Measurements from ENCODE around the gene DPH6.
A peak's percentile ranks its signal among the peaks of the same experiment; 100 is the strongest.
"Not testable (repeated sequence)": the region's sequence is repeated elsewhere in the genome, so short reads cannot be mapped to it uniquely, and the experiment has no call there.

The DPH6 gene

GRCh38 chr15:35484231-35484945 lies 61.6 kb downstream of the DPH6 start:
- DNase-seq = no peak

GRCh38 chr15:35481992-35482391 lies 64.0 kb downstream of the DPH6 start:
- no peak for DNase-seq

- no peak for DNase-seq
Measured at GRCh38 chr15:35481064-35481463, 64.9 kb downstream of the DPH6 start.

- DNase-seq = no peak
Measured at GRCh38 chr15:35479423-35479822, 66.5 kb downstream of the DPH6 start.

- DNase-seq = no peak
Measured at GRCh38 chr15:35477312-35478262, 68.4 kb downstream of the DPH6 start.

GRCh38 chr15:35471024-35471423 lies 74.9 kb downstream of the DPH6 start:
- DNase-seq = no peak

GRCh38 chr15:35470441-35470840 lies 75.5 kb downstream of the DPH6 start:
- DNase-seq = no peak

GRCh38 chr15:35466476-35466875 lies 79.5 kb downstream of the DPH6 start:
- DNase-seq = no peak

GRCh38 chr15:35465783-35466182 lies 80.2 kb downstream of the DPH6 start:
- no peak for DNase-seq

GRCh38 chr15:35460616-35461015 lies 85.3 kb downstream of the DPH6 start:
- no peak for DNase-seq

GRCh38 chr15:35458176-35458856 lies 87.6 kb downstream of the DPH6 start:
- DNase-seq = no peak

GRCh38 chr15:35455201-35455600 lies 90.8 kb downstream of the DPH6 start:
- no peak for DNase-seq

- DNase-seq = no peak
Measured at GRCh38 chr15:35450492-35450891, 95.5 kb downstream of the DPH6 start.

GRCh38 chr15:35448294-35448693 lies 97.7 kb downstream of the DPH6 start:
- DNase-seq = no peak

- DNase-seq = no peak
Measured at GRCh38 chr15:35445891-35446290, 100.1 kb downstream of the DPH6 start.

- DNase-seq = peak; percentile 34
Measured at GRCh38 chr15:35444557-35445204, 101.3 kb downstream of the DPH6 start.

GRCh38 chr15:35443376-35443775 lies 102.6 kb downstream of the DPH6 start:
- DNase-seq = no peak

GRCh38 chr15:35442742-35443141 lies 103.2 kb downstream of the DPH6 start:
- no peak for DNase-seq

- not testable (repeated sequence) for DNase-seq
Measured at GRCh38 chr15:35441279-35441678, 104.7 kb downstream of the DPH6 start.

- DNase-seq = no peak
Measured at GRCh38 chr15:35440265-35440664, 105.7 kb downstream of the DPH6 start.

- no peak for DNase-seq
Measured at GRCh38 chr15:35439291-35439690, 106.7 kb downstream of the DPH6 start.

- no peak for DNase-seq
Measured at GRCh38 chr15:35437157-35437556, 108.8 kb downstream of the DPH6 start.

GRCh38 chr15:35436422-35436821 lies 109.5 kb downstream of the DPH6 start:
- no peak for DNase-seq
